Measurements from ENCODE around the gene PIPOX. TPM values are rescaled to one million over a fixed set of nuclear protein-coding genes. Genes with fewer than 3 reads are reported as not detected.
A peak's percentile ranks its signal among the peaks of the same experiment; 100 is the strongest.
"Not testable (repeated sequence)": the region's sequence is repeated elsewhere in the genome, so short reads cannot be mapped to it uniquely, and the experiment has no call there.

PIPOX gene
- polyA plus RNA-seq, 1 donor from 2014 or later, result 0.15 TPM

- H3K27ac Mint-ChIP-seq, result no peak overlapping the region
- no peaks in the 10 kb centered on the region for H3K4me1 Mint-ChIP-seq
- no peaks in the 10 kb centered on the region for H3K9me3 Mint-ChIP-seq
- H3K36me3 Mint-ChIP-seq, result peaks cover 2% of the 10 kb centered on the region
- no peaks in the 10 kb centered on the region for H3K27me3 Mint-ChIP-seq
- no peak overlapping the region for H3K4me3 Mint-ChIP-seq
Measured at GRCh38 chr17:29086628-29087332, 43.8 kb downstream of the PIPOX start.

- H3K4me3 Mint-ChIP-seq, H3K27ac Mint-ChIP-seq, H3K36me3 Mint-ChIP-seq, H3K27me3 Mint-ChIP-seq, H3K4me1 Mint-ChIP-seq, H3K9me3 Mint-ChIP-seq: not testable (repeated sequence)
Measured at GRCh38 chr17:29088782-29089181, 45.8 kb downstream of the PIPOX start.

- peak overlapping the region in 2 of 3 donors; percentile 53 to 82 for H3K27ac Mint-ChIP-seq
- H3K9me3 Mint-ChIP-seq, result no peaks in the 10 kb centered on the region
- H3K27me3 Mint-ChIP-seq, result no peaks in the 10 kb centered on the region
- H3K36me3 Mint-ChIP-seq, result peaks cover 3% of the 10 kb centered on the region
- H3K4me1 Mint-ChIP-seq, result no peaks in the 10 kb centered on the region
- no peak overlapping the region for H3K4me3 Mint-ChIP-seq
Measured at GRCh38 chr17:29089601-29090044, 46.7 kb downstream of the PIPOX start.

- H3K36me3 Mint-ChIP-seq, result peaks cover 3% of the 10 kb centered on the region
- no peaks in the 10 kb centered on the region for H3K27me3 Mint-ChIP-seq
- no peak overlapping the region for H3K27ac Mint-ChIP-seq
- H3K4me3 Mint-ChIP-seq, result no peak overlapping the region
- no peaks in the 10 kb centered on the region for H3K4me1 Mint-ChIP-seq
- H3K9me3 Mint-ChIP-seq, result no peaks in the 10 kb centered on the region
Measured at GRCh38 chr17:29090108-29090507, 47.2 kb downstream of the PIPOX start.

- Mint-ChIP-seq H3K27ac (no peak overlapping the region), H3K4me3 (no peak overlapping the region), H3K9me3 (no peaks in the 10 kb centered on the region), H3K36me3 (peaks cover 3% of the 10 kb centered on the region), H3K27me3 (no peaks in the 10 kb centered on the region), H3K4me1 (peaks cover 0 to 1% (median 0%) of the 10 kb centered on the region in 3 donors)
Measured at GRCh38 chr17:29090750-29091605, 48.0 kb downstream of the PIPOX start.

GRCh38 chr17:29091606-29092289, 48.8 kb downstream of the PIPOX start:
- H3K9me3 Mint-ChIP-seq, result no peaks in the 10 kb centered on the region
- no peak overlapping the region for H3K4me3 Mint-ChIP-seq
- no peak overlapping the region for H3K27ac Mint-ChIP-seq
- peaks cover 0 to 1% (median 0%) of the 10 kb centered on the region in 3 donors for H3K4me1 Mint-ChIP-seq
- peaks cover 3% of the 10 kb centered on the region for H3K36me3 Mint-ChIP-seq
- H3K27me3 Mint-ChIP-seq, result no peaks in the 10 kb centered on the region

- H3K9me3 Mint-ChIP-seq, result no peaks in the 10 kb centered on the region
- H3K36me3 Mint-ChIP-seq, result peaks cover 4% of the 10 kb centered on the region
- H3K4me3 Mint-ChIP-seq, result no peak overlapping the region
- H3K27me3 Mint-ChIP-seq, result no peaks in the 10 kb centered on the region
- peak overlapping the region in 1 of 3 donors; percentile 51 for H3K27ac Mint-ChIP-seq
- H3K4me1 Mint-ChIP-seq, result peaks cover 0 to 1% (median 0%) of the 10 kb centered on the region in 3 donors
Measured at GRCh38 chr17:29093090-29093871, 50.3 kb downstream of the PIPOX start.

GRCh38 chr17:29094101-29094708, 51.3 kb downstream of the PIPOX start:
- H3K27me3 Mint-ChIP-seq, result no peaks in the 10 kb centered on the region
- H3K4me3 Mint-ChIP-seq, result no peak overlapping the region
- H3K4me1 Mint-ChIP-seq, result peaks cover 0 to 1% (median 0%) of the 10 kb centered on the region in 3 donors
- no peaks in the 10 kb centered on the region for H3K9me3 Mint-ChIP-seq
- H3K36me3 Mint-ChIP-seq, result peaks cover 4% of the 10 kb centered on the region
- H3K27ac Mint-ChIP-seq, result peak overlapping the region in 1 of 3 donors; percentile 51

- Mint-ChIP-seq H3K4me3 (no peak overlapping the region), H3K27ac (peak overlapping the region in 1 of 3 donors; percentile 57), H3K36me3 (peaks cover 4% of the 10 kb centered on the region), H3K4me1 (peaks cover 0 to 1% (median 0%) of the 10 kb centered on the region in 3 donors), H3K9me3 (no peaks in the 10 kb centered on the region), H3K27me3 (no peaks in the 10 kb centered on the region)
Measured at GRCh38 chr17:29095439-29095838, 52.5 kb downstream of the PIPOX start.

GRCh38 chr17:29096094-29096493, 53.2 kb downstream of the PIPOX start:
- Mint-ChIP-seq H3K27me3 (no peaks in the 10 kb centered on the region), H3K27ac (peak overlapping the region in 2 of 3 donors; percentile 57 to 86), H3K9me3 (no peaks in the 10 kb centered on the region)

GRCh38 chr17:29099527-29099926, 56.6 kb downstream of the PIPOX start:
- no peak overlapping the region for H3K4me3 Mint-ChIP-seq

More at GRCh38 chr17:29096094-29096493, 53.2 kb downstream of the PIPOX start:
- peaks cover 4% of the 10 kb centered on the region for H3K36me3 Mint-ChIP-seq
- H3K4me1 Mint-ChIP-seq, result peaks cover 0 to 1% (median 0%) of the 10 kb centered on the region in 3 donors
- H3K4me3 Mint-ChIP-seq, result no peak overlapping the region

GRCh38 chr17:29100296-29100695, 57.4 kb downstream of the PIPOX start:
- Mint-ChIP-seq H3K9me3 (no peaks in the 10 kb centered on the region), H3K4me1 (peaks cover 0 to 1% (median 0%) of the 10 kb centered on the region in 3 donors), H3K27ac (no peak overlapping the region), H3K4me3 (no peak overlapping the region), H3K27me3 (no peaks in the 10 kb centered on the region), H3K36me3 (peaks cover 2% of the 10 kb centered on the region)

More at GRCh38 chr17:29099527-29099926, 56.6 kb downstream of the PIPOX start:
- H3K9me3 Mint-ChIP-seq, result no peaks in the 10 kb centered on the region
- H3K27ac Mint-ChIP-seq, result peak overlapping the region in 1 of 3 donors; percentile 53
- peaks cover 2% of the 10 kb centered on the region for H3K36me3 Mint-ChIP-seq
- peaks cover 0 to 1% (median 0%) of the 10 kb centered on the region in 3 donors for H3K4me1 Mint-ChIP-seq
- no peaks in the 10 kb centered on the region for H3K27me3 Mint-ChIP-seq

GRCh38 chr17:29102046-29102445, 59.1 kb downstream of the PIPOX start:
- no peak overlapping the region for H3K27ac Mint-ChIP-seq
- H3K27me3 Mint-ChIP-seq, result no peaks in the 10 kb centered on the region
- no peaks in the 10 kb centered on the region for H3K4me1 Mint-ChIP-seq
- no peak overlapping the region for H3K4me3 Mint-ChIP-seq
- H3K9me3 Mint-ChIP-seq, result no peaks in the 10 kb centered on the region
- H3K36me3 Mint-ChIP-seq, result peaks cover 2% of the 10 kb centered on the region

- no peaks in the 10 kb centered on the region for H3K9me3 Mint-ChIP-seq
- H3K27me3 Mint-ChIP-seq, result no peaks in the 10 kb centered on the region
- H3K4me3 Mint-ChIP-seq, result no peak overlapping the region
- H3K4me1 Mint-ChIP-seq, result no peaks in the 10 kb centered on the region
- no peak overlapping the region for H3K27ac Mint-ChIP-seq
- H3K36me3 Mint-ChIP-seq, result peaks cover under 1% of the 10 kb centered on the region
Measured at GRCh38 chr17:29102741-29103181, 59.8 kb downstream of the PIPOX start.
